ENCODE data around the gene FNDC1. TPM values are rescaled to one million over a fixed set of nuclear protein-coding genes. Genes with fewer than 3 reads are reported as not detected.

FNDC1 gene
- total and polyA plus RNA-seq, 8 donors = 0.68 to 7.6 (median 5.5) TPM

GRCh38 chr6:159152782-159153181, 16.4 kb upstream of the FNDC1 start:
- Histone ChIP-seq H3K36me3 (no peaks in the 10 kb centered on the region), H3K9me3 (peaks cover 0 to 15% of the 10 kb centered on the region in 2 donors), H3K27me3 (no peaks in the 10 kb centered on the region), H3K4me1 (peaks cover 0 to 8% of the 10 kb centered on the region in 2 donors), H3K27ac (no peak overlapping the region), H3K4me3 (no peak overlapping the region)
- intact Hi-C loops (cut with DNase I) = no loop called here
- TF ChIP-seq CTCF (IDR thresholded peaks at IDR 0.05) = no peak
- ATAC-seq (peak; percentile 29), DNase-seq (peak in 1 of 4 donors; percentile 76)

DNA sequence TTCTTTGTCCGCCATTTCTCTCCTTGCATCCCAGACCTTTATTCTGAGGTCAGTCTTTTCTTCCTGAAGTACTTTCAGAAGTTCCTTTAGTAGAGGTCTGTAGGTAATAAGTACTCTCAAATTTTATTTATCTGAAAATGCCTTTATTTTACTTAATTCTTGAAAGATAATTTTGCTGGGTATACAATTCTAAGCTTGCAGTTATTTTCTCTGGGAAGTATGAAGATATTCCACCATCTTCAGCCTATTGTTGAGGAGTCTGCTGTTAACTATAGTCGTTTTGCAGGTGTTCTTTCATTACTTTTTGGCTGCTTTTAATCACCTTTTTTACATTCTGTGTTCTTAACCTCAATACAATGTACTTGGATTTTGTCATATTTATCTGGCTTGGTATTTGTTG, 13.5 kb upstream of the FNDC1 start:
- H3K9me3 ChIP-seq = peaks cover 0 to 15% of the 10 kb centered on the region in 2 donors
- no peaks in the 10 kb centered on the region for H3K27me3 ChIP-seq
- intact Hi-C loops (cut with DNase I) = no loop called here

GRCh38 chr6:159156089-159156488, 13.1 kb upstream of the FNDC1 start:
- ATAC-seq (no peak), DNase-seq (no peak)
- Histone ChIP-seq H3K27me3 (no peaks in the 10 kb centered on the region), H3K9me3 (peaks cover 0 to 15% of the 10 kb centered on the region in 2 donors), H3K4me1 (peaks cover 0 to 8% of the 10 kb centered on the region in 2 donors), H3K27ac (no peak overlapping the region), H3K4me3 (no peak overlapping the region), H3K36me3 (no peaks in the 10 kb centered on the region)
- TF ChIP-seq CTCF (IDR thresholded peaks at IDR 0.05) = no peak
- intact Hi-C loops (cut with DNase I) = no loop called here

More for the DNA sequence above, 13.5 kb upstream of the FNDC1 start:
- H3K36me3 ChIP-seq = no peaks in the 10 kb centered on the region
- peaks cover 0 to 8% of the 10 kb centered on the region in 2 donors for H3K4me1 ChIP-seq
- no peak overlapping the region for H3K4me3 ChIP-seq
- no peak for DNase-seq
- no peak overlapping the region for H3K27ac ChIP-seq
- ATAC-seq = no peak
- TF ChIP-seq CTCF (IDR thresholded peaks at IDR 0.05) = no peak

- ATAC-seq = no peak
Observed at GRCh38 chr6:159157431-159157830, 11.8 kb upstream of the FNDC1 start.

GRCh38 chr6:159161839-159162238, 7.4 kb upstream of the FNDC1 start:
- Histone ChIP-seq H3K27me3 (peaks cover 6 to 11% of the 10 kb centered on the region in 2 donors), H3K4me3 (no peak overlapping the region), H3K27ac (no peak overlapping the region), H3K9me3 (no peaks in the 10 kb centered on the region), H3K36me3 (no peaks in the 10 kb centered on the region), H3K4me1 (no peaks in the 10 kb centered on the region)
- intact Hi-C loops (cut with DNase I) = no loop called here
- no peak for DNase-seq
- no peak for ATAC-seq
- no peak for TF ChIP-seq CTCF (IDR thresholded peaks at IDR 0.05)

More at GRCh38 chr6:159157431-159157830, 11.8 kb upstream of the FNDC1 start:
- no peak for DNase-seq
- H3K9me3 ChIP-seq = peaks cover 0 to 15% of the 10 kb centered on the region in 2 donors
- no peaks in the 10 kb centered on the region for H3K36me3 ChIP-seq
- intact Hi-C loops (cut with DNase I) = no loop called here
- H3K4me3 ChIP-seq = no peak overlapping the region
- H3K27ac ChIP-seq = no peak overlapping the region
- peaks cover 0 to 3% of the 10 kb centered on the region in 2 donors for H3K4me1 ChIP-seq
- no peak for TF ChIP-seq CTCF (IDR thresholded peaks at IDR 0.05)
- no peaks in the 10 kb centered on the region for H3K27me3 ChIP-seq
